Stimulated activated CD4-positive, alpha-beta T cell treated with anti-CD3 and anti-CD28 coated beads, Interleukin-2, amount 100 ng/mL, for 4 hours (primary cell): ENCODE data around the gene CYP27A1.

Experiments
- DNase-seq: peaks from one replicate; pipeline ENCODE4 v3.0.0-alpha.2; 2020; ENCODE audit warnings: low read depth

The CYP27A1 gene

GRCh38 chr2:218773881-218774280 is 8.1 kb upstream of the CYP27A1 start:
- DNase-seq, result no peak

- DNase-seq, result no peak
These were observed 5.5 kb upstream of the CYP27A1 start for GRCh38 chr2:218776488-218776887.

- DNase-seq, result no peak
These were observed 4.5 kb upstream of the CYP27A1 start for GRCh38 chr2:218777276-218777990.

GRCh38 chr2:218780046-218780445 is 1.9 kb upstream of the CYP27A1 start:
- DNase-seq, result no peak

GRCh38 chr2:218780851-218781690 is 876 bp upstream of the CYP27A1 start:
- DNase-seq, result no peak

- DNase-seq, result no peak
These were observed 539 bp downstream of the CYP27A1 start for GRCh38 chr2:218782528-218782844.

- DNase-seq, result no peak
These were observed 1.7 kb downstream of the CYP27A1 start for GRCh38 chr2:218783688-218784087.

- DNase-seq, result no peak
These were observed 3.2 kb downstream of the CYP27A1 start for GRCh38 chr2:218785103-218785502.

GRCh38 chr2:218786133-218786532 is 4.2 kb downstream of the CYP27A1 start:
- no peak for DNase-seq

GRCh38 chr2:218788529-218789255 is 6.7 kb downstream of the CYP27A1 start:
- no peak for DNase-seq

- DNase-seq, result no peak
These were observed 10.5 kb downstream of the CYP27A1 start for GRCh38 chr2:218792433-218792832.

GRCh38 chr2:218796691-218797090 is 14.7 kb downstream of the CYP27A1 start:
- DNase-seq, result no peak

GRCh38 chr2:218798767-218799504 is 17.0 kb downstream of the CYP27A1 start:
- DNase-seq, result no peak

GRCh38 chr2:218799990-218800389 is 18.0 kb downstream of the CYP27A1 start:
- DNase-seq, result no peak

GRCh38 chr2:218802386-218802994 is 20.5 kb downstream of the CYP27A1 start:
- no peak for DNase-seq

- no peak for DNase-seq
These were observed 22.9 kb downstream of the CYP27A1 start for GRCh38 chr2:218804817-218805216.

- DNase-seq, result no peak
These were observed 23.7 kb downstream of the CYP27A1 start for GRCh38 chr2:218805627-218806026.

GRCh38 chr2:218806346-218806978 is 24.5 kb downstream of the CYP27A1 start:
- DNase-seq, result no peak

- no peak for DNase-seq
These were observed 25.7 kb downstream of the CYP27A1 start for GRCh38 chr2:218807626-218808025.

GRCh38 chr2:218809515-218809914 is 27.6 kb downstream of the CYP27A1 start:
- DNase-seq, result no peak

- DNase-seq, result no peak
These were observed 28.3 kb downstream of the CYP27A1 start for GRCh38 chr2:218810256-218810655.
